IMR-90 (cell line): Measurements from ENCODE around the gene INPP5A. TPM values are rescaled to one million over a fixed set of nuclear protein-coding genes. Genes with fewer than 3 reads are reported as not detected.

Experiments
- ATAC-seq: fragments of 200-7000 bp; cut with Tn5 transposase; 2 replicates; pipeline ENCODE4 v1.9.1; 2020; ENCODE audit warnings: low read depth, mild to moderate bottlenecking, moderate library complexity
- BruUV-seq: library from RNA; stranded (reverse); fragments of 400-500 nt; replicated peaks from 2 replicates; lab custom pipeline; 2021; lab: Mats Ljungman, UMichigan
- CTCF ChIA-PET: fragments of 300-600 bp; formaldehyde crosslinking; extraction: SDS; loops from one replicate; lab custom pipeline; 2021; ENCODE audit warnings: antibody characterized with exemption; lab: Yijun Ruan, JAX
- POLR2A ChIA-PET: fragments of 300-600 bp; sonication (Branson Sonifier 250); formaldehyde crosslinking; loops from one replicate; lab custom pipeline; 2022; ENCODE audit warnings: antibody characterized with exemption; ENCODE audit not compliant: unreplicated experiment; lab: Charles Lee
- DNase-seq: peaks from one replicate; pipeline ENCODE4 v3.0.0; 2013
- H2AFZ ChIP-seq: replicated peaks from 2 replicates; pipeline ENCODE3; 2013; ENCODE audit warnings: low read length, mild to moderate bottlenecking; ENCODE audit not compliant: poor library complexity
- H2AK5ac ChIP-seq: 2 replicates; pipeline ENCODE4 v1.6.1; 2013; ENCODE audit warnings: low read depth, low read length, inconsistent platforms
- H2AK9ac ChIP-seq: replicated peaks from 2 replicates; pipeline ENCODE3; 2013; ENCODE audit warnings: mild to moderate bottlenecking, low read depth, low read length, moderate library complexity; ENCODE audit not compliant: poor library complexity
- H2BK120ac ChIP-seq: 2 replicates; pipeline ENCODE4 v1.6.1; 2013; ENCODE audit warnings: low read depth, low read length, inconsistent platforms
- H2BK15ac ChIP-seq: 3 replicates; pipeline ENCODE4 v1.6.1; 2013; ENCODE audit warnings: low read depth, low read length, inconsistent platforms
- H2BK20ac ChIP-seq: 2 replicates; pipeline ENCODE4 v1.6.1; 2013; ENCODE audit warnings: low read depth, mild to moderate bottlenecking, inconsistent platforms, low read length, moderate library complexity
- H2BK5ac ChIP-seq: 2 replicates; pipeline ENCODE4 v1.6.1; 2013; ENCODE audit warnings: mild to moderate bottlenecking, low read depth, low read length, inconsistent platforms; ENCODE audit not compliant: poor library complexity, severe bottlenecking
- H3K14ac ChIP-seq: replicated peaks from 2 replicates; pipeline ENCODE4 v1.6.1; 2013; ENCODE audit warnings: low read depth, low read length, inconsistent platforms
- H3K18ac ChIP-seq: 2 replicates; pipeline ENCODE4 v1.6.1; 2013; ENCODE audit warnings: low read depth, low read length, control low read depth
- H3K23ac ChIP-seq: 2 replicates; pipeline ENCODE4 v1.6.1; 2013; ENCODE audit warnings: low read depth, low read length, inconsistent platforms
- H3K27ac ChIP-seq: 2 replicates; pipeline ENCODE4 v1.5.1; 2013; ENCODE audit warnings: mild to moderate bottlenecking, control low read depth, low read length; ENCODE audit not compliant: insufficient read depth
- H3K27me3 ChIP-seq: 2 replicates; pipeline ENCODE4 v1.6.1; 2013; ENCODE audit warnings: low read length; ENCODE audit not compliant: control insufficient read depth, insufficient read depth
- H3K36me3 ChIP-seq: 2 replicates; pipeline ENCODE4 v1.6.1; 2013; ENCODE audit warnings: low read length, mixed read lengths; ENCODE audit not compliant: control insufficient read depth, insufficient read depth
- H3K4ac ChIP-seq: 2 replicates; pipeline ENCODE4 v1.6.1; 2013; ENCODE audit warnings: low read depth, low read length, inconsistent platforms
- H3K4me1 ChIP-seq: 2 replicates; pipeline ENCODE4 v1.6.1; 2013; ENCODE audit warnings: low read length, mixed read lengths; ENCODE audit not compliant: control insufficient read depth, insufficient read depth
- H3K4me2 ChIP-seq: 2 replicates; pipeline ENCODE4 v1.6.1; 2013; ENCODE audit warnings: low read depth, mild to moderate bottlenecking, control low read depth, low read length, moderate library complexity
- H3K4me3 ChIP-seq: 2 replicates; pipeline ENCODE4 v1.5.1; 2013; ENCODE audit warnings: low read depth, mild to moderate bottlenecking, control low read depth, low read length, moderate library complexity; ENCODE audit not compliant: insufficient read depth
- H3K56ac ChIP-seq: 2 replicates; pipeline ENCODE4 v1.6.1; 2013; ENCODE audit warnings: low read length, inconsistent platforms; ENCODE audit not compliant: insufficient read depth; ENCODE audit errors: extremely low read depth
- H3K79me1 ChIP-seq, 2 experiments: 2 replicates each; pipeline ENCODE4 v1.6.1; 2013; ENCODE audit warnings: low read length in 2 of 2, inconsistent platforms in 1 of 2, low read depth in 1 of 2
- H3K9ac ChIP-seq: 2 replicates; pipeline ENCODE4 v1.6.1; 2013; ENCODE audit warnings: low read depth, low read length, control low read depth
- H3K9me1 ChIP-seq: 2 replicates; pipeline ENCODE4 v1.6.1; 2013; ENCODE audit warnings: low read length, inconsistent platforms; ENCODE audit not compliant: insufficient read depth
- H3K9me3 ChIP-seq: 2 replicates; pipeline ENCODE4 v1.6.1; 2013; ENCODE audit warnings: low read length; ENCODE audit not compliant: control insufficient read depth, insufficient read depth
- H4K20me1 ChIP-seq: 2 replicates; pipeline ENCODE4 v1.6.1; 2013; ENCODE audit warnings: low read length, inconsistent platforms; ENCODE audit not compliant: insufficient read depth
- H4K5ac ChIP-seq: 2 replicates; pipeline ENCODE4 v1.6.1; 2013; ENCODE audit warnings: mild to moderate bottlenecking, low read depth, low read length, control low read depth
- H4K8ac ChIP-seq, 2 experiments: 2 replicates each; pipeline ENCODE4 v1.6.1; 2013; ENCODE audit warnings: low read depth in 2 of 2, low read length in 2 of 2, control low read depth in 1 of 2, inconsistent platforms in 1 of 2
- H4K91ac ChIP-seq: 2 replicates; pipeline ENCODE4 v1.6.1; 2013; ENCODE audit warnings: low read depth, low read length, inconsistent platforms; ENCODE audit not compliant: insufficient read depth
- BHLHE40 ChIP-seq: fragments of 150-350 bp; IDR thresholded peaks from 2 replicates; pipeline ENCODE4 v1.6.1; 2016; ENCODE audit warnings: mild to moderate bottlenecking, low read depth, low read length
- CEBPB ChIP-seq: IDR thresholded peaks from 2 replicates; pipeline ENCODE4 v1.6.1; 2012; ENCODE audit warnings: low read depth, low read length, improper control_type of control experiment
- CHD1 ChIP-seq: IDR thresholded peaks from 2 replicates; pipeline ENCODE4 v1.6.1; 2012; ENCODE audit warnings: low read depth, low read length, improper control_type of control experiment
- CTCF ChIP-seq: conservative IDR thresholded peaks from 2 replicates; pipeline ENCODE4 v1.5.1; 2012; ENCODE audit warnings: mild to moderate bottlenecking, low read depth, low read length, improper control_type of control experiment
- ELK1 ChIP-seq: fragments of 150-350 bp; IDR thresholded peaks from 2 replicates; pipeline ENCODE4 v1.6.1; 2016; ENCODE audit warnings: low read depth, mild to moderate bottlenecking, low read length, moderate library complexity, borderline replicate concordance
- FOS ChIP-seq: fragments of 150-350 bp; IDR thresholded peaks from 2 replicates; pipeline ENCODE4 v1.6.1; 2016; ENCODE audit warnings: low read depth, low read length
- MAFK ChIP-seq: IDR thresholded peaks from 2 replicates; pipeline ENCODE4 v1.6.1; 2012; ENCODE audit warnings: low read depth, low read length, improper control_type of control experiment
- MXI1 ChIP-seq: IDR thresholded peaks from 2 replicates; pipeline ENCODE4 v1.6.1; 2012; ENCODE audit warnings: low read depth, mild to moderate bottlenecking, low read length, moderate library complexity, borderline replicate concordance
- NFE2L2 ChIP-seq: fragments of 150-350 bp; IDR thresholded peaks from 2 replicates; pipeline ENCODE4 v1.6.1; 2016; ENCODE audit warnings: low read depth, mild to moderate bottlenecking, low read length
- POLR2A ChIP-seq: IDR thresholded peaks from 2 replicates; pipeline ENCODE4 v1.6.1; 2012; ENCODE audit warnings: mild to moderate bottlenecking, low read depth, low read length
- RAD21 ChIP-seq: IDR thresholded peaks from 2 replicates; pipeline ENCODE4 v1.6.1; 2012; ENCODE audit warnings: low read length, improper control_type of control experiment
- RCOR1 ChIP-seq: IDR thresholded peaks from 2 replicates; pipeline ENCODE4 v1.6.1; 2012; ENCODE audit warnings: mild to moderate bottlenecking, low read length, improper control_type of control experiment; ENCODE audit not compliant: insufficient replicate concordance
- RFX5 ChIP-seq: IDR thresholded peaks from 2 replicates; pipeline ENCODE4 v1.8.0; 2012; ENCODE audit warnings: low read depth, mild to moderate bottlenecking, low read length, moderate library complexity
- SMC3 ChIP-seq: fragments of 150-350 bp; IDR thresholded peaks from 2 replicates; pipeline ENCODE4 v1.6.1; 2016; ENCODE audit warnings: low read depth, mild to moderate bottlenecking, antibody characterized with exemption, low read length, moderate library complexity
- USF2 ChIP-seq: fragments of 150-350 bp; IDR thresholded peaks from 2 replicates; pipeline ENCODE4 v1.6.1; 2017; ENCODE audit warnings: mild to moderate bottlenecking, antibody characterized with exemption, low read length, low read depth
- WGBS, 2 experiments: methylation state at CpG; one replicate each; pipeline versions ENCODE4 v1.1.5 to v1.1.7; 2013; ENCODE audit warnings: missing lambda C conversion rate in 2 of 2; ENCODE audit not compliant: insufficient read length in 1 of 2; ENCODE audit errors: extremely low coverage in 2 of 2; 5-methylcytosine and 5-hydroxymethylcytosine counted together
- dilution Hi-C: fragments of 300-500 bp; cut with HindIII; formaldehyde crosslinking; loops from one replicate; pipeline ENCODE4 v1.14.3; 2018; ENCODE audit warnings: low sequenced_read_pairs; ENCODE audit not compliant: unreplicated experiment
- in situ Hi-C: fragments of 300-500 bp; cut with MboI; formaldehyde crosslinking; loops from 3 replicates; pipeline ENCODE4 v1.14.3; 2019; ENCODE audit warnings: low sequenced_read_pairs, inconsistent platforms, mixed read lengths
- intact Hi-C: fragments of 100-400 bp; cut with micrococcal nuclease; formaldehyde crosslinking; loops from 2 replicates; pipeline ENCODE4 v1.10.0; 2022
- polyA plus RNA-seq, 3 experiments: library from polyadenylated mRNA; depleted of rRNA; stranded (reverse); fragments of >200 nt; gene quantifications; 2 replicates each; pipeline ENCODE4 v1.2.3, GENCODE V29; 2012; ENCODE audit warnings: low replicate concordance in 1 of 3
- total RNA-seq: library from RNA; depleted of rRNA; stranded (reverse); fragments of >200 nt; gene quantifications from 2 replicates; pipeline ENCODE4 v1.2.3, GENCODE V29; 2012

The INPP5A gene
- total and polyA plus RNA-seq, 2 of the 4 experiments (the other 2 are of a cell fraction): 21.4 to 36.7 TPM

- Histone ChIP-seq H3K9me3 (no peaks in the 10 kb centered on the region), H3K27ac (no peak overlapping the region), H4K5ac (no peak overlapping the region), H3K27me3 (no peaks in the 10 kb centered on the region), H3K36me3 (peaks cover 4% of the 10 kb centered on the region; the same call in 1 of the 2 replicates), H3K4me3 (no peak overlapping the region), H3K23ac (no peak overlapping the region), H3K4me1 (peaks cover 16% of the 10 kb centered on the region), H2BK15ac (no peak overlapping the region), H3K14ac (no peak overlapping the region), H2AFZ (peak overlapping the region; percentile 81), H3K79me1 (peaks cover 28 to 61% of the 10 kb centered on the region in 2 experiments), H3K56ac (no peak overlapping the region), H2BK5ac (no peak overlapping the region), H3K18ac (no peak overlapping the region), H2AK5ac (peak overlapping the region; percentile 88), H2BK120ac (peak overlapping the region; percentile 41; the same call in 1 of the 2 replicates), H3K9ac (no peak overlapping the region), H3K9me1 (peaks cover 22% of the 10 kb centered on the region), H4K20me1 (peaks cover 18% of the 10 kb centered on the region; the same call in 1 of the 2 replicates), H4K8ac (peak overlapping the region; percentile 8 to 34; a peak in 2 of 4 replicates), H3K4me2 (no peak overlapping the region), H2AK9ac (peak overlapping the region; percentile 79), H3K4ac (peak overlapping the region; percentile 56; the same call in 1 of the 2 replicates), H4K91ac (no peak overlapping the region), H2BK20ac (0 out of 2 replicates have a peak overlapping the region, but pooled peaks have one; percentile 10)
- POLR2A ChIA-PET: no interaction called here
- no TSS peak for BruUV-seq
- CTCF ChIA-PET: no interaction called here
- dilution Hi-C loops (no loop called here), in situ Hi-C loops (no loop called here), intact Hi-C loops (no loop called here)
- no peak for DNase-seq
- ATAC-seq: no peak
- 86% methylated on average over 12 of the region's 25 CpGs; no CpG with 5 or more reads in 1 of the 2 experiments for WGBS, 2 experiments
- TF ChIP-seq RFX5 (no peak), BHLHE40 (no peak), FOS (no peak), NFE2L2 (no peak), RCOR1 (no peak), USF2 (no peak), SMC3 (no peak), CTCF (no peak), CEBPB (no peak), CHD1 (no peak), MXI1 (no peak), RAD21 (no peak), POLR2A (no peak), MAFK (no peak), ELK1 (no peak)
Observed at GRCh38 chr10:132685921-132686680, 148.5 kb downstream of the INPP5A start.
